ENCODE measurements around the gene SF3A2.

Gene SF3A2

DNA sequence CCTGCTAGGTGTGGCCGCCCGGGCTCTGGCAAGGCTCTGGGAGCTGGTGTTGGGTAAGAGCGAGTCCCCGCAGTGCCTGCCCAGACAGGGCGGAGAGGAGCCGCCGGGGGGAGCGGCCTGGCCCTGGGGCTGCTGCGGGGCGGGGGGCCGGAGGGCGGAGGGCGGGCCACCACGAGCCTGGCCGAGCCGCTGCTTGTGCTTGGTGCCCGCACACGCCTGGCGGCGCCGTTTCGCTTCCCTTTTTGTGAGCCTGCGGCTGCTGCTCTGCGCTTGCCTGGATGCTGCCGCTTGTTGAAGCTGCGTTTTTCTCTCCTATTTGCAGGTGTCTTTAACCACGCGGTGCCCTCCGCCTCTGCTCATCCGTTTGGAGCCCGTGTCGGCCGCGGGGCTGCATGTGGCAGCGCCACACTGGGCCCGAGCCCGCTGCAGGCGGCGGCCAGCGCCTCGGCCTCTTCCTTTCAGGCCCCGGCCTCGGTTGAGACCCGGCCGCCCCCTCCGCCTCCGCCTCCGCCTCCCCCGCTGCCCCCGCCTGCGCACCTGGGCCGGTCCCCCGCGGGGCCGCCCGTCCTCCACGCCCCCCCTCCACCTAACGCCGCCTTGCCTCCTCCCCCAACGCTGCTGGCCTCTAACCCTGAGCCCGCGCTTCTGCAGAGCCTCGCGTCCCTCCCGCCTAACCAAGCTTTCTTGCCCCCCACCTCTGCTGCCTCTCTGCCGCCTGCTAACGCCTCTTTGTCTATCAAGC lies 9.0 kb upstream of the SF3A2 start:
- TF ChIP-seq EGR1 (IDR thresholded peaks at IDR 0.05) (no peak), NFIC (IDR thresholded peaks at IDR 0.05) (no peak), FOXM1 (IDR thresholded peaks at IDR 0.05; ENCODE audit: borderline replicate concordance, low read depth) (no peak), TCF12 (IDR thresholded peaks at IDR 0.05; ENCODE audit: low read depth) (no peak), ZBTB7A (IDR thresholded peaks at IDR 0.05; ENCODE audit: low read depth) (no peak), EP300 (IDR thresholded peaks at IDR 0.05; ENCODE audit: borderline replicate concordance) (no peak), RAD21 (IDR thresholded peaks at IDR 0.05; ENCODE audit: low read depth) (no peak), TAF1 (IDR thresholded peaks at IDR 0.05; ENCODE audit: low read depth) (no peak)
- TF ChIP-seq, protein P1, sequence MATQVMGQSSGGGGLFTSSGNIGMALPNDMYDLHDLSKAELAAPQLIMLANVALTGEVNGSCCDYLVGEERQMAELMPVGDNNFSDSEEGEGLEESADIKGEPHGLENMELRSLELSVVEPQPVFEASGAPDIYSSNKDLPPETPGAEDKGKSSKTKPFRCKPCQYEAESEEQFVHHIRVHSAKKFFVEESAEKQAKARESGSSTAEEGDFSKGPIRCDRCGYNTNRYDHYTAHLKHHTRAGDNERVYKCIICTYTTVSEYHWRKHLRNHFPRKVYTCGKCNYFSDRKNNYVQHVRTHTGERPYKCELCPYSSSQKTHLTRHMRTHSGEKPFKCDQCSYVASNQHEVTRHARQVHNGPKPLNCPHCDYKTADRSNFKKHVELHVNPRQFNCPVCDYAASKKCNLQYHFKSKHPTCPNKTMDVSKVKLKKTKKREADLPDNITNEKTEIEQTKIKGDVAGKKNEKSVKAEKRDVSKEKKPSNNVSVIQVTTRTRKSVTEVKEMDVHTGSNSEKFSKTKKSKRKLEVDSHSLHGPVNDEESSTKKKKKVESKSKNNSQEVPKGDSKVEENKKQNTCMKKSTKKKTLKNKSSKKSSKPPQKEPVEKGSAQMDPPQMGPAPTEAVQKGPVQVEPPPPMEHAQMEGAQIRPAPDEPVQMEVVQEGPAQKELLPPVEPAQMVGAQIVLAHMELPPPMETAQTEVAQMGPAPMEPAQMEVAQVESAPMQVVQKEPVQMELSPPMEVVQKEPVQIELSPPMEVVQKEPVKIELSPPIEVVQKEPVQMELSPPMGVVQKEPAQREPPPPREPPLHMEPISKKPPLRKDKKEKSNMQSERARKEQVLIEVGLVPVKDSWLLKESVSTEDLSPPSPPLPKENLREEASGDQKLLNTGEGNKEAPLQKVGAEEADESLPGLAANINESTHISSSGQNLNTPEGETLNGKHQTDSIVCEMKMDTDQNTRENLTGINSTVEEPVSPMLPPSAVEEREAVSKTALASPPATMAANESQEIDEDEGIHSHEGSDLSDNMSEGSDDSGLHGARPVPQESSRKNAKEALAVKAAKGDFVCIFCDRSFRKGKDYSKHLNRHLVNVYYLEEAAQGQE (IDR thresholded peaks at IDR 0.05; ENCODE audit: low read depth), result no peak

DNA sequence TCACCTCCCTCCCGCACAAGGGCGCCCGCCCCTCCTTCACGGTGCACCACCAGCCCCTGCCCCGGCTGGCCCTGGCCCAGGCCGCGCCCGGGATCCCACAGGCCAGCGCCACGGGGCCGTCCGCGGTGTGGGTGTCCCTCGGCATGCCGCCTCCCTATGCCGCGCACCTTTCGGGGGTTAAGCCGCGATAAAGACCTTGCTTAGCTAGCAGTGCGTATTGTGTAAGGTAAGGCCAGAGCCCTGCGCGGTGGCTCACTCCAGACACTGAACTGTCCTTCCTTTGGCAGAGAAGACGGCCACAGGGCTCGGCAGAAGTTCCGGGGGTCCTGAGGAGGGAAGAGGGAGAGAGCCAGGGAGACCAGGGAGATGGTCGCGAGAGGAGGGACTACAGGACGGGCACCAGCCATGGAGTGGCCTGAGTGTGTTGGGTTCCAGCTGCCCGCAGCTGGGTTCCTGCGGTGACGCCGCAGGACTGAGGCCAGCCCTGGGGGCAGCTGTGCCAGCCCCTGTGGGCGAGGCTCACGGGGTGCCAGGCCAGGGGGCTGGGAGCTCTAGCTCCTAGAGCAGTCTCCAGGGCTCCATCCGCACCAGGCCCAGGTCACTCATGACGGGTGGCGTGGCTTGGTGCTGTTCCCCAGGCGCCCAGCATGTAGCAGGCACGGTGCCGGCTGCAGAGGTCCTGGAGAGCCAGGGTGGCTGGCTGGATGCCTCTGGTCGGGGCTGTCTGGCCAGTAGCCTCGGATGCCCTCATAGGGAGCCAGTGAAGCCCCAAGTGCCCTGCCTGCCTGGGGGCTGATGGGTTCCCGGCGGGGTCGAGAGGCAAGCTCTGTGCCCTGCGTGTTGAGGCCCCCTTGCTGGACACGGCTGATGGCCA lies 8.2 kb upstream of the SF3A2 start:
- TF ChIP-seq, protein P2, sequence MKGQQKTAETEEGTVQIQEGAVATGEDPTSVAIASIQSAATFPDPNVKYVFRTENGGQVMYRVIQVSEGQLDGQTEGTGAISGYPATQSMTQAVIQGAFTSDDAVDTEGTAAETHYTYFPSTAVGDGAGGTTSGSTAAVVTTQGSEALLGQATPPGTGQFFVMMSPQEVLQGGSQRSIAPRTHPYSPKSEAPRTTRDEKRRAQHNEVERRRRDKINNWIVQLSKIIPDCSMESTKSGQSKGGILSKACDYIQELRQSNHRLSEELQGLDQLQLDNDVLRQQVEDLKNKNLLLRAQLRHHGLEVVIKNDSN (IDR thresholded peaks at IDR 0.05), result no peak
- TF ChIP-seq TEAD4 (IDR thresholded peaks at IDR 0.05), result no peak
- no peak for TF ChIP-seq EP300 (IDR thresholded peaks at IDR 0.05; ENCODE audit: borderline replicate concordance)
- no peak for TF ChIP-seq CREB1 (IDR thresholded peaks at IDR 0.05; ENCODE audit: low read depth)
- TF ChIP-seq YY1 (IDR thresholded peaks at IDR 0.05; ENCODE audit: low read depth), result no peak
- TF ChIP-seq NFIC (IDR thresholded peaks at IDR 0.05), result no peak
- TF ChIP-seq, protein P3, sequence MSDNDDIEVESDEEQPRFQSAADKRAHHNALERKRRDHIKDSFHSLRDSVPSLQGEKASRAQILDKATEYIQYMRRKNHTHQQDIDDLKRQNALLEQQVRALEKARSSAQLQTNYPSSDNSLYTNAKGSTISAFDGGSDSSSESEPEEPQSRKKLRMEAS (IDR thresholded peaks at IDR 0.05), result no peak
- no peak for TF ChIP-seq FOXM1 (IDR thresholded peaks at IDR 0.05; ENCODE audit: borderline replicate concordance, low read depth)
- TF ChIP-seq ZBTB7A (IDR thresholded peaks at IDR 0.05; ENCODE audit: low read depth), result no peak
- no peak for TF ChIP-seq EGR1 (IDR thresholded peaks at IDR 0.05)
- no peak for TF ChIP-seq TCF12 (IDR thresholded peaks at IDR 0.05; ENCODE audit: low read depth)
- TF ChIP-seq, protein P1 (IDR thresholded peaks at IDR 0.05; ENCODE audit: low read depth), result no peak
- no peak for TF ChIP-seq CEBPB (IDR thresholded peaks at IDR 0.05)
- TF ChIP-seq TAF1 (IDR thresholded peaks at IDR 0.05; ENCODE audit: low read depth), result no peak
- TF ChIP-seq RAD21 (IDR thresholded peaks at IDR 0.05; ENCODE audit: low read depth), result no peak

DNA sequence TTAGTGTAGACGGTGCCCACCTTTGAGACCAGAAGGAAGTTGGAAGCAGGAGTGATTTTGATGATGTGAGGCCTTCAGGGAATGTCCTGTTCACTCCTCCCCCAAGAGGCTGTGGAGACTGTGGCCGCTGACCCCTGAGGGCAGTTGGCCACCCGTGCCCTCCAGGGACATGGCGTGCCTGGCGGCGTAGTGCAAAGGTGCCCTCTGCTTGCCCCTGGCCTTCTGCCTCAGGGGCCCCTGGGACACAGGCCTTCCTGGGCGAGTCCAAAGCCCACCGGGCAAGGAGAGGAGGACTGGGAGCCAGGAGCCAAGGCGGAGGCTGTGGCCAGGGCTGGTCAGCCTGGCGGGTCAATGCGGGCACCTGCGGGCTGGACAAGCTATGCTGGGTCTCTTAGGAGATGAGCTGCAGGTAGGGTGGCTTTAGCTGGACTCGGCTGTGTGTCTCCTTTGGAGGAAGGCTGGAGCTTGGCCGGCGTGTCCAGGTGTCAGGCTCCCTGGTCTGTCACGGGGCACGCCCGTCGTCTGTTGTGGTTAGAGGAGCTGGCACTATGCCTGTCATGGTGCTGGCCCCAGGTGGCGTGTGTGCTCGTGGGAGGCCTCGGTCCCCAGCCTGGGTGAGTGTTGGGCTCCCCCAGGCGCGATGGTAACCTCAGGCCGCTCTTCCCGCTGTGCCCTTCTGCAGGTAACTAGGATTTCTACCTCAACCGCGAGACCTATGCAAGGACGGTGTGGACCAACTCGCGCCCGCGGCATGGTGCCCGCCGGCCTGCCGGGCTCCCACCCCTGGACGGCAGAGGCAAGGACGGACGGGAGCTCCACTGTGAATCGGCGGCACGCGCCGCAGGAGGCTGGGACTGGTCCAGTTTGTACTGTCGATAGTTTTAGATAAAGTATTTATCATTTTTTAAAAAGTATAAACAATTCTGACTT lies 7.3 kb upstream of the SF3A2 start:
- TF ChIP-seq CREB1 (IDR thresholded peaks at IDR 0.05; ENCODE audit: low read depth) (no peak), CEBPB (IDR thresholded peaks at IDR 0.05) (no peak)
- TF ChIP-seq, protein P3 (IDR thresholded peaks at IDR 0.05), result no peak

DNA sequence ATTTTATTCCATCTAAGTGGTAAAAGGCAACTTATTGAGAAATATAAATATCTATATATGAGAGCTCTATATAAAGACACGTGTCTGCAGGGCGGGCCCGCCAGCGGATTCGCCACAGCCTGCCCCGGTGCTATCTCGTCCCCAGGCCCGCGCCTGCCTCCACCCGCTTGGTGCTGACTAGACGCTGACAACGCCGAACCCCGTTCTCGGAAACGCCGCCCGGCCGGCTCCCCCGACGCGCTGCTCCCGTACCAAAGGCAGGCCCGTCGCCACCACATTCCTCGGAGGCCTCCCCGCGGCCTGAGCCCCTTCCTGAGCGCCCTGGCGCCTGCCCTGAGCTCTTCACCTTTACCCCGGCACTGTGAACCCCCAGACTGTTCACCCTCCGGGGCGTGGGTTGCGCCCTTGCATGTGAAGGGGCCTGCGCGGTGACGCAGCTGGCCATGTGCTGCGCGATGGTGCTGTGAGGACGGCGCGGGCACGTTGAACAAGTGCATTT lies 6.5 kb upstream of the SF3A2 start:
- TF ChIP-seq RAD21 (IDR thresholded peaks at IDR 0.05; ENCODE audit: low read depth), result no peak
- no peak for TF ChIP-seq CREB1 (IDR thresholded peaks at IDR 0.05; ENCODE audit: low read depth)
- no peak for TF ChIP-seq EP300 (IDR thresholded peaks at IDR 0.05; ENCODE audit: borderline replicate concordance)
- no peak for TF ChIP-seq TAF1 (IDR thresholded peaks at IDR 0.05; ENCODE audit: low read depth)
- TF ChIP-seq YY1 (IDR thresholded peaks at IDR 0.05; ENCODE audit: low read depth), result no peak
- no peak for TF ChIP-seq NFIC (IDR thresholded peaks at IDR 0.05)
- TF ChIP-seq ZBTB7A (IDR thresholded peaks at IDR 0.05; ENCODE audit: low read depth), result no peak
- no peak for TF ChIP-seq FOXM1 (IDR thresholded peaks at IDR 0.05; ENCODE audit: borderline replicate concordance, low read depth)
- TF ChIP-seq EGR1 (IDR thresholded peaks at IDR 0.05), result no peak
- TF ChIP-seq CEBPB (IDR thresholded peaks at IDR 0.05), result no peak
- TF ChIP-seq, protein P1 (IDR thresholded peaks at IDR 0.05; ENCODE audit: low read depth), result no peak
- TF ChIP-seq, protein P3 (IDR thresholded peaks at IDR 0.05), result no peak
- TF ChIP-seq, protein P2 (IDR thresholded peaks at IDR 0.05), result no peak
- no peak for TF ChIP-seq TCF12 (IDR thresholded peaks at IDR 0.05; ENCODE audit: low read depth)
- TF ChIP-seq TEAD4 (IDR thresholded peaks at IDR 0.05), result no peak

Data from Ishikawa (cell line).